GM21367 (cell line): ENCODE data around the gene CLEC4G.

Experiments
- ATAC-seq: cut with Tn5 transposase; IDR thresholded peaks from one replicate; pipeline ENCODE4 v1.9.1; 2021; ENCODE audit not compliant: unreplicated experiment

CLEC4G gene

GRCh38 chr19:7729831-7730285, 2.1 kb downstream of the CLEC4G start:
- no peak for ATAC-seq

DNA sequence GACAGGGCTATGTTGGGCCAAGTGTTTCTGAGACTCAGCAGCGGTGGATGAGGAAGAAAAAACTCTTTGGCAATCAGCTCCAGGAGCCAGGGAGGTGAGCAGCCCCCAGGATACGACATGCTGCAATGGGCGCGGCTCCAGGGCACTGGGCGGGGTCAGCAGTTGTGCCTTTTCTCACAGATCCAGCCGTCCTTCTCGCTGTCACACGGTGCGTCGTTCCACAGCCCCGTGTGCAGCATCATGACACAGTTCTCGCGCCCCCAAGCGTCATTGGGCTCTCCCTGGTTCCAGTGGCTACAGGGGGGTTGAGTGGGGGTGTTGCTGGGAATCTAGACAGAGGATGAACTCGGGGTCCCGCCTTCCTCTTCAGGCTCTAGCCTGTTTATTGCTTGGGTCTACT, 2.7 kb downstream of the CLEC4G start:
- no peak for ATAC-seq

DNA sequence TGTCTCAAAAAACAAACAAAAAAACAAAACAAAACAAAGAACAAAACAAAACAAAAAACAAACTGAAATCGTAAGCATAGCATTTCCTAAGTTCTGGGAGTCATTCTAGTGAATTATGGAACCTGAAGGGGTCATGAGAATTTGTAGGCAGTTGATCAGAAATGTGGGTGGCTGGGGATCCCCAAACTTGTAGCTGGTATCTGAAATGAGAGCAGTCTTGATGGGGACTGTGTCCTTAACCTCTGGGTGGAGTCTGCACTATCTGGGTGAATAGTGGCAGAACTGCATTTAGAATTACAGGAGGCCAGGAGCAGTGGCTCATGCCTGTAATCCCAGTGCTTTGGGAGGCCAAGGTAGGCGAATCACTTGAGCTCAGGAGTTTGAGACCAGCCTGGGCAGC, 6.1 kb downstream of the CLEC4G start:
- no peak for ATAC-seq

- no peak for ATAC-seq
Observed at GRCh38 chr19:7722231-7722651, 9.7 kb downstream of the CLEC4G start.

- no peak for ATAC-seq
Observed at GRCh38 chr19:7720351-7720750, 11.6 kb downstream of the CLEC4G start.

GRCh38 chr19:7718668-7719067, 13.2 kb downstream of the CLEC4G start:
- ATAC-seq: no peak

DNA sequence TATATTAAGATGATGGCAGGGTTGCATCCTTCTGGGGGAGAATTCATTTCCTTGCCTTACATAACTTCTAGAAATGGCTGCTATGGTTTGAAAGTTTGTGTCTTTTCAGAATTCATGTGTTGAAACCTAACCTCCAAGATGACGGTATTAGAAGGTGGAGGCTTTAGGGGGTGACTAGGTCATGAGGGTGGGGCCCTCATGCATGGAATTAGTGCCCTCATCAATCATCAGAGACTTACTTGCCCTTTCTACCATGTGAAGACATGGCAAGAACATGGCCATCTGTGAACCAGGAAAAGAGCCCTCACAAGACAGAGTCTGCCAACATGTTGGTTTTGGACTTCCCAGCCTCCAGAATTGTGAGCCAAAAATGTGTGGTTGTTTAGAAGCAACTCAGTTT, 15.1 kb downstream of the CLEC4G start:
- no peak for ATAC-seq

- no peak for ATAC-seq
Observed at GRCh38 chr19:7715671-7716070, 16.2 kb downstream of the CLEC4G start.

DNA sequence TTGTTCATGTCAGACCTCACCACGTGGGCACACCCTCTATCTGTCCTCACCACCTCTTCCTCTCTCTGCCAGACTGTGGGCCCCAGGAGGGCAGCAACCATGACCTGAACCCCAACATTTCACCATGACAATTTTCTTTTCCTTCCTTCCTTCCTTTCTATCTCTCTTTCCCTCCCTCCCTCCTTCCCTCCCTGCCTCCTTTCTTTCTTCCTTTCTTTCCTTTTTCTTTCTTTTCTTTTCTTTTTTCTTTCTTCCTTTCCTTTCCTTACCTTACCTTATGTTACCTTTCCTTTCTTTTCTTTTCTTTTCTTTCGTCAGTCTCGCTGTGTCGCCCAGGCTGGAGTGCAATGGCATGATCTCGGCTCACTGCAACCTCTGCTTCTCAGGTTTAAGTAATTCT, 21.3 kb downstream of the CLEC4G start:
- no peak for ATAC-seq

DNA sequence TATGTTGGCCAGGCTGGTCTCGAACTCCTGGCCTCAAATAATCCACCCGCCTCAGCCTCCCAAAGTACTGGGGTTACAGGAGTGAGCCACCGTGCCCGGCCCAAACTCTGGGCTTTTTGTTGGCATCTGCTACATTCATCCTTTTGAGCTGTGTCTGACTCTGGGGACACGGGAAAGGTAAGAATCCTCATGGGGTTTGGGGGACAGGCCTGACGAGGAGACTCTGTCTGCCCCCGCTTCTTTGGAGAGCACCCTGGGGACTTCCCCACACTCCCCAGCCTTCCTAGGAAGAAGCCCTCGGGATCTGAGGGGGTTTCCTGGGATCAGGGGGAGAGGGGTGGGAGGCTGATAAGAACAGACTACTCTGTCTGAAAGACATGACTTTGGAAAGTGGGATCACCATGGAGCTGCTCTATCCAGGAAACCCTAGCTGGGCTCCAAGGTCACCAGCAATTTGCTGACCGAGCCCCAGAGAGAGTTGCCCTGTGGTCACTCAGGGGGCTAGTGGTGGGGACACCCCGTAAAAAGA, 21.9 kb downstream of the CLEC4G start:
- no peak for ATAC-seq

- ATAC-seq: no peak
Observed at GRCh38 chr19:7706955-7707456, 24.9 kb downstream of the CLEC4G start.

GRCh38 chr19:7706188-7706954, 25.5 kb downstream of the CLEC4G start:
- no peak for ATAC-seq

DNA sequence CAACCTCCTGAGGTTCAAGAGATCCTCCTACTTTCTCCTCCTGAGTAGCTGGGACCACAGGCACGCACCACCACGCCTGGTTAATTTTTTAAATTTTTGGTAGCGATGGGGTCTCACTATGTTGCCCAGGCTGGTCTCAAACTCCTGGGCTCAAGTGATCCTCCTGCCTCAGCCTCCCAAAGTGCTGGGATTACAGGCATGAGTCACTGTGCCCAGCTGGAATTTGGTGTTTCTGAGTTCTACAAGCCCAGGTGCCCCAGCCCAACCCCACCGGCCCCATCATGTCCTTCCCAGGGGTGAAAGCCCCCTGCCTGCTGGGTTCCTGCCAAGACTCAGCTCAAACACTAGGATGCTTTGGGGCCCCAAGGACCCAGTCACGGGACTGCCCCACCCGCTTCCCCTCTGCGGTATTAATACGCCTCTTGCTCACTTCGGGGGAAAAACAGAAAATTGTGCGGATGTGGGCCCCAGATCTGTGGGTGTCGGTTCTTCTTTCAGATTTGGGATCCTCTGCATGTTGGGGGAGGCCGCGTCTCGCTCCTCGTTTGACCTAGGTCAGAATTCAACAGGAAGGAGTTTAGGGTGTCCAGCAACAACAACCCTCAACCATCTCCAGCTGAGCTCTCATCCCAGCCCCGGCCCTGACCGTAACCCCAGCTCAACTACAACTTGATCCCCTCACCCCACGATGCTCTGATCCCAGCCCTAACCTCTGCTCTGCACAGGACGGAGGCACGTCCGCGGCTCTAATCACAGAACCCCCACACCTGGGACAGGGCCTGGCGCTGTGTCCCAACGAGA, 26.3 kb downstream of the CLEC4G start:
- ATAC-seq: peak; percentile 28

GRCh38 chr19:7704280-7705060, 27.4 kb downstream of the CLEC4G start:
- no peak for ATAC-seq

DNA sequence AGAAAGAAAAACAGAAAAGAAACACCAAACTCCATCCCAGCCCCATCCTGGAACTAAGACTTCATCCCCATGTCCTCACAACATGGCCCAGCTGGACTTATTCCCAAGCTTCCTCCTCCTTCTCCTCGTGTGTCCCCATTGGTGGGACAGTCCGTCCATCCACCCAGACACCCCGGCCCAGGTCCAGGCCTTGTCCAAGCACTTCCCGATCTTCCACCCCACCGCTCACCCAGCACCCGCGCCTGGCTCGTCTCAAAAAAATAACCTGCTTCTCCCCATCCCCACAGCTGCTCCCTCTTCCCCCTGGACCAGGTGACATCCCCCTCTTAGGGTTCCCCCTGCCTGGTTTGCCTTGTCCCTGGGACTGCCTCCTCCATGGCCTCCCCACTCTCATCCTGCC, 28.6 kb downstream of the CLEC4G start:
- no peak for ATAC-seq

- peak; percentile 42 for ATAC-seq
Observed at GRCh38 chr19:7701654-7702457, 30.1 kb downstream of the CLEC4G start, which contains the start of gene FCER2. FCER2 (minus strand) TSS chr19:7702131; CDS start chr19:7699760, 2,371 bp downstream.

DNA sequence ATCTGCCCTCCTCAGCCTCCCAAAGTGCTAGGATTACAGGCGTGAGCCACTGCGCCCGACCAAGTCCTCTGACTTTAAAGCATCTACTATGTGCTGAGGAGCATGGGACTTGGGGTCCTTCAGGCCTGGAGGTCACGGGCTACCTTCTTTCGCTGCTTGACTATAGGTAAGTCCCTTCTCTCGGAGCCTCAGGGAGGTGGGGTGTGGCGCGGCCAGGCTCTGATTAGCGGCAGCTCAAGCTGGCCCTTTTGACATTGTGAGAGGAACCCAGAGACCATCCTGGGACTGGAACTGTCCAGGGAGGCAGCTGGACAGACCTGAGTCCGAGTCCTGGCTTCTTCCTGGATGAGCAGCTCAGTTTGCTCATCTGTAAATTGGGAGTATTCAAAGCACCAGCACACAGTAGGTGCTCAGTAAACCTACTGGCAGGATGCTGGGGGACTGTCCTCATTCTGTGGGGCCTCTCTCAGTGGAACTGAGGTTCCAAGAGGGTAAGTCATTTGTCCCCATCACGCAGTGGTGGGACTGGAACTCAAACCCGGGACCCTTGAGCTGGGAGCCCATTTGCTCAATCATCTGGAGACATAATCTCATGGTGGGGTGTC, 30.8 kb downstream of the CLEC4G start:
- no peak for ATAC-seq

- no peak for ATAC-seq
Observed at GRCh38 chr19:7699417-7700401, 32.2 kb downstream of the CLEC4G start.
